Stimulated activated CD8-positive, alpha-beta memory T cell treated with anti-CD3 and anti-CD28 coated beads, Interleukin-12 subunit alpha, Interleukin-12 subunit beta, amount 100 ng/mL, for 4 hours (primary cell): ENCODE data around the gene RRAGB.
"Not testable (repeated sequence)": the region's sequence is repeated elsewhere in the genome, so short reads cannot be mapped to it uniquely, and the experiment has no call there.

Source experiments
- DNase-seq: peaks from one replicate; pipeline ENCODE4 v3.0.0-alpha.2; 2020; ENCODE audit warnings: low read depth

RRAGB gene

GRCh38 chrX:55767100-55767499, 49.6 kb downstream of the RRAGB start:
- DNase-seq = no peak

GRCh38 chrX:55774419-55774818, 56.9 kb downstream of the RRAGB start:
- DNase-seq = not testable (repeated sequence)

- no peak for DNase-seq
Observed at GRCh38 chrX:55777596-55777995, 60.0 kb downstream of the RRAGB start.

DNA sequence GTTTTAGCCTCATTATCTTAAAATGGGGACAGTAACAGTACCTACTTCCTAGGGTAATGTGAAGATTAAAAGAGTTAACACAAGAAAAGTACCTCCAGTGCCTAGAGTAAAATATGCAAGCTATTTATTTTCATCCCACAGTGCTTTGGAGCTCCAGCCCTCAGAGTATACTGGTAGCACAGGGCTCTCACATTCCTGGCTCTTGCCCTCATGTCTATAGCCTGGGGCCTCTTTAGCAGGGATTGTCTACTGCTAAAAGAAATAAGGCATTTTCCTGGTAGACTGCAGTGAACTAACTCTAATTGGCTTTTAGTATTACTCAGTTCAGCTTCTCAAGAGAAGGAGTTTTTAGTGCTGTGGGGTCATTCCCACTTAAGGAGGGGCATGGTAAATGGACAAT, 60.8 kb downstream of the RRAGB start:
- no peak for DNase-seq

DNA sequence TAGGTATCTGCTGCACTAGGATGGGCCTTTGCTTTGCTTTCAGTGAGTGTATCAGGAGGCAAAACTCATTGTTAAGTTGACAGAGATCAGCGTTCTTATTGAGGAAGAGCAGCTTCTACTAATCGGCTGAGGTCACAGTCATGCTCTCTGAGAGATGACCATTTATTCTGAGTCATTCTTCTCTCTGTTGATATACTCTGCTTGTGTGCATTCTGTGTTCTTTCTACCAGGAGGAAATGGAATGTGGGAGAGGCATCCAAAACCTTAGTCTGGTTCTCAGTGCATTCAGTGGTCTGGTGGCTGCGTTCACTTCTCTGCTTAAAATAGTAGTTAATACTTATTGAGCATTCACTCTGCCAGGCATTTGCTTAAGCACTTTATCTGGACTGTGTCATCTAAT, 66.2 kb downstream of the RRAGB start:
- DNase-seq = no peak

GRCh38 chrX:55787063-55787462, 69.5 kb downstream of the RRAGB start:
- no peak for DNase-seq

DNA sequence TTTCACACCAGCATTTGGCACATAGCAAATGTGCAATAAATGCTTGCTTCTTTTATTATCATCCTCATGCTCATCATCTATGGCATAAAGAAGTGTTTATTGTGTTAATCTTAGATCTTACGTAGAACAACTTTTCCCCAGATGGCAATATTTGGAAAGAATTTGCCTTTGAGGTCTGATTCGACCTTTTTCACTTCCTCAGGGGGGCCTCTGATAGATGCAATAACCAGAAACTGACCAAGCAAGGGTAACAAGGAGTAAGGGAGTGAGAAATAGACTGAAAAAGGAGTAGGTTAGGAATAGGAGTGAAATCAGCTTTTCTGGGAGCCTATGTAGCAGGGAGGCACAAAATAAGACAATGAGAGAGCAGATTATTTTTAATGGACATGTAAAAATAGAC, 70.2 kb downstream of the RRAGB start:
- DNase-seq = no peak

DNA sequence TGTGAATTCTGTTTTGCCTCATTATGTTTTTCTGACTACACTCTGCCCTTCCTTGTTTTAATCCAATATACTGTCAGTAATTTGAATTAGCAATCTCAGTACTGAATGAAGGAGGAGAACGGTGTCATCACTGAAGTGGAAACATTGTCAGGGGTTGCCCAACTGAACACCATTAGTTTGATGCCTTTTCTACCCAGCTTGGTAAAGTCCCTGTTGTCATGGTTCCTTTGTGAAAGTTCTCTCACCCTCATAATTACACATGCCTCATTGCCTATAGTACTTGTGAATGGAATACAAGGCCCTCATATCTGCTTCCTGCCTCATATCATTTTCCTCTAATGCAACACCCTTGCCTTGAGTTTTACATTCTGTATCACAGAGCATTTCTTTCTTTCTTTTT, 76.9 kb downstream of the RRAGB start:
- DNase-seq = no peak

DNA sequence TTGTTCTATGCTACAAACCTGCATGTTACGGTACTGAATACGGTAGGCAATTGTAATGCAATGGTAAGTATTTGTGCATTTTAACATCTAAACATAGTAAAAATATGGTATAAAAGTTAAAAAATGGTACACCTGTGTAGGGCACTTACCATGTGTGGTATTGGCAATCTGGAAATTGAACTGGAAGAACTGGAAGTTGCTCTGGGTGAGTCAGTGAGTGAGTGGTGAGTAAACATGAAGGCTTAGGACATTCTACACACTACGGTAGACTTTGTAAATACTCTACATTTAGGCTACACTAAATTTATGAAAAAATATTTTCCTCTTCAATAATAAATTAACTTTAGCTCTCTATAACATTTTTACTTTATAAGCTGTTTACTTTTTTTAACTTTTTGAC, 78.9 kb downstream of the RRAGB start:
- no peak for DNase-seq

- DNase-seq = no peak
Observed at GRCh38 chrX:55801811-55802210, 84.3 kb downstream of the RRAGB start.
